Activated CD8-positive, alpha-beta memory T cell treated with anti-CD3 and anti-CD28 coated beads for 1 hour (primary cell): ENCODE data around the gene TMEM178B.

Experiments used
- DNase-seq, 2 donors: peaks; one replicate each; pipeline ENCODE4 v3.0.0-alpha.2; 2020; ENCODE audit warnings: low read depth in 1 of 2; ENCODE audit errors: extremely low read depth in 1 of 2

TMEM178B gene

DNA sequence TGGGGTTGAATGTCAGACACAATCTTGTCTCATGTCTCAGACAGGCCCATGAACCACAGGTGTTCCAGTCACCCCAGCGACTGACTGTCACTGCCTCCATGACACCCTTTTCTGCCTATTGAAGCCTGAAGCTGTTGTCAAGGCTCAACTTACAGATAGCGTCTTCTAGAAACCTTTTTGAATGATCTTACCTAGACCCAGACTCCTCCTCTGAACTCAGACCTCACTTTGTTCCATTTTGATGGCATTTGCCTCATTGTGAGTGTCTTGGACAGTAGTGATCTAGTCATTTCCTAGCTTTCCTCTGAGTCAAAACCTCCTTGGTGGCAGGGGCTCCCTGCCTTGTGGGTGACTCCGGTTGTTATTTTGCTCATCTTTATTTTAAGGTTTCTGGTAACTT lies 379.0 kb downstream of the TMEM178B start:
- DNase-seq, result no peak

DNA sequence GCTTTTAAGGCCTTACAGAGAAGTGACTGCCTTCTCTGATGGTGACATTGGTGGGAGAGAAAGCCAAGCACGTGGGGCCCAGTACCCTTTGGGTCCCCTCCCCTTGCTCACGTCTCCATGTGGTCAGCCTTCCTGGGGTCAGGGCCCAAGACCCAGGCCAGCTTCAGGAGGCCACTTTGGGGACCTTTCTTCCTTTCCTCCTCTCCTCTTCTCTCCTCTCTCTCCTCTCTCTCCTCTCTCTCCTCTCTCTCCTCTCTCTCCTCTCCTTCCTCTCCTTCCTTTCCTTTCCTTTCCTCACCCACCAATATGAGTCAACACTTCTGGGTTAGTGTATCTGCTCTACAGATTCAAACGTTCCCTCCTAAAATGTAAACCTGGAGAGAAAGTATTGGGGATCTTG lies 380.5 kb downstream of the TMEM178B start:
- DNase-seq, result no peak

DNA sequence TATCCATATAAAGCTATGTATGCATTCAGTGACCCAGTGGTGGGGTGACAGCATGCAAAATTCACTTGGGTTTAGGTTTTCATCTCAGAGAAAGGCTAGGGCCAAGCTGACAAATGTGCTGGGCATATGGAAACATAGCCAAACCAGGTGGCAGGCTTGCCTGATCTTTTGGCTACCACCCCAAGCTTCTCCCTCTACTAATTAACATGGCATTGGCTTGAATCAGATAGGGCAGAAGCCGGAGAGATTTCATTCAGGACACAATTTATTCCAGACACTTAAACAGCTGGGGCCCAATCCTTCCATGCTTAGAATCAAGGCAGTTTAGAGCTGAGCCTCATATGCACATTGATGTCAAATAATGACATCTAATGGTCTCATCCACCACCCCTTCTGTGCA lies 381.9 kb downstream of the TMEM178B start:
- DNase-seq, result no peak

DNA sequence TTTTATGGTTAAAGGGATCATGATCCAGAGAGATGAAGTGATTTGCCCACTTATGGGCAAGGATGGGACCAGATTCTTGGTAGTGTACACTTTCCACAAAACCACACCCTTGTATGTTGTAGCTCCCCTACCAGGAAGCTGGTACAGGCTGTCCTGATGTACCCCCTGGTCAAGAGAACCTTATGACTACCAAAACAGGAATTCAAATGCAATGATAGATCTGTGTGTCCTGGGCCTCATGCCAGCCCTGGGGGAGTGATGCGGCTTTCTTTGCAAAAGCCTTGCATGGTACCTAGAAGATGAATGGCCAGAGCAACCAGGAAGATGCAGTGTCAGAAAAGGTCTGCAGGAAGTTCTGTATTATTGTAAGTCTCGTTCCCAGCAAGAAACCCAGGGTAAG lies 382.4 kb downstream of the TMEM178B start:
- no peak for DNase-seq

DNA sequence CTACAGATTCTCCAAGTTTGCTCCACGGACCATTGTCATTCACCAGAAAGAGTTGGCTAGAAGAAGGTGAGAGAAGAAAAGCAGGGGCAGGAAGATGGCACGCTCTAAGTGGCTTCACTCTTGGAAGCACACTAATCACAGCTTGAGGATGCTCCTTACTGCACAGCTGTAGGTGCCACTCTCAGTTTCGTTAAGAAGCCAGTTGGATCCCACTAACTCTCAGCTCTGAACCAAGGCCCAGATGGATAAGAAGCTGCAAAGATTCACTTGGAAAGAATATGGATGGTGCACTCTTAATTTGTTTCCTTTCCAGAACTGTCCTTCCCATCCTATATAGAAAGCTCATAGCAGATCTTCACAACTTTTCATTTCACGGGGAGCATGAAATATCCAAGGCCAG lies 382.8 kb downstream of the TMEM178B start:
- DNase-seq, result no peak

DNA sequence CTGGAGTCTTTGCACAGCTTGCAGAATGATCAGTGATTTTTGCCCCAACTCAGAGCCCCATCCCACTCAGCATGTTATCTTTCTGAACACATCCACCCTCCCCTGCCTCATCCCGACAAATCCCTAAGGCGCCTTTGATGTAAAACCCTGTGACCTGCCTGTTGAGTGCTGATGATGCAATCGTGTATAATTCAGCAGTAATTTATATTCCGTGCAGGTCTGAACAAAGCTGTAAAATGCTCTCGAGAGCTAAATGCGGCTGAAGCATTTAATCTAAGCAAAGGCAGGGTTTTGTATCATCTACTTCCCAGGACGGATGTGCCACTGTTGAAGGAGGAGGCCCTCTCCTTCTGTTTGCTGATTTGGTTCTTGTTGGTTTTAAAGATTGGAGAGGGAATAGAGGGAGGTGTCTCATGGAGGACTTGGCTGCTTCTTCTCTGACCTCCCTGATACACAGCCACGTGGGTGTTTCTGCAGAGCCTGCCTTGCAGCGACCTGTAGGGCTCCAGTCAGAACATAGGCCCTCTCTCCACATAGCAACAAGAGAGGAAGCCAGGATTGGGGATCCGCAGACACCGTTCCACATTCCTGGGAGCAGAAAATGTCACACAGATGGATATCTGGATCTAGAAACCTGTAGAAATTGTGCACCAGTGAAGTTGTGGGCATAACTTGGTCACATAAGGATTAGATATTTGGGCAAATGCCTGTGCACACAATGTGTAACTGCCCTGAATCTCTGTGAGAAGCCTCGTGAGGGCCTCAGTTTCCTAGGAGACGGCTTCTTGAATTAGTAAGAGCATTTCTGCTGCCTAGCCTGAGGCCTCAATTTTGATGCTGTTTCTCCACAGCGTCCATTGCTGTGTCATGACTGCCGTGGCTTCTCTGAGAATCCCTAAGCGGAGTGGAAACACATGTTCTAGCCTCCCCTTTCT lies 387.2 kb downstream of the TMEM178B start:
- no peak for DNase-seq

DNA sequence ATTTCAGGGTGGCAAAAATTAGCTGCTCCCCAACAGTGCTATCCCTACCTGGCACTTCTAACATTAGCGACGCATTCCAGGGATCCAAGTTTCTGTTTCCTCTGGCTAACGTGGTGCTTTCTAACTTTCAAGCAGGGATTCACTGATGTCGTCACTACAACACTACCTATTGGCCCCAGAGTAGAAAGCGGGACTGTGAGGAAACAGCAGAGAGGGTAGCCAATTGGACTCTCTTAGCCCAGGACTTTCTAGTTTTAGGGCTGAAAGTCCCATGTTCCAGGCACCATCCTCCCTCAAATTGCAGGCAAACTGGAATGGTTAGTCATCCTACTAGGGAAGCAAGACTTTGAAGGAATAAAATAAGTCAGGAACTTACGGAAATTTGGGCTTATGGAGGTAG lies 388.1 kb downstream of the TMEM178B start:
- no peak for DNase-seq

DNA sequence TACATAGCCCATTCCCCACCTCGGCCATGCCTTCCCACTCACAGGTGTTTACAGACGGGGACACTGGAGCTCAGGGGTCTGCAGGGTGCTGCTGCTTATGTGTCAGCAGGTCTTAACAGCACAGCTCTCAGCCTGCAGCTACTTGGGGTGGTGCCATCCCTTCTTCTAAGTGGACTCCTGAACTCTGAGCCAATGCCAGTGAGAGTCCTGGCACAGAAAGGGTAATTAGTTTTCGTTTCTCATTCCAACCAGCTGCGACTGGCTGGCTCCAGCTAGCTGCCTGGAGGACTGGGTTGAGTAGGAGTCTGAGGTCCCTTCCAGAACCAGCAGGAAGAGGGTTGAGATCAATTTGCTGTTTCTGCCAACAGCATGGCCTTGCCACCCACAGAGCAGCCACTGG lies 389.1 kb downstream of the TMEM178B start:
- no peak for DNase-seq

DNA sequence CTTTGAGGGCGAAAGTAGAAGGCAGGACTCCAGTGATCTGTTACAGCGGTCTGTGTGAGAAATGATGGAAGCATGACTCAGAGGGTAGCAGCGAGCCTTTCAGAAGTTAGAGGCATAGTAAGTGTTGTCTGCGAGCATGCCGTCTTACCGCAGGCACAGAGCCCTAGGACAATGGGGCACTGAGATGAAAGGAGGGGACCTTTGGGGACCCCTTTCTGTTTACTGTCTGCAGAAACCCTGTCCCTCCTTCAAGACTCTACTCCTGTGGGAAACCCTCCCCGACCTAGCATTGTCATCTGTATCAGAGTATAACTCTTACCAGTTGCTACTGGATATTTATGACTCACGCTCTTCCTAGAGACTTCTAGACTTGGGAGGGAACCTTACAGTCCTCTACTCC lies 390.1 kb downstream of the TMEM178B start:
- DNase-seq, result no peak

DNA sequence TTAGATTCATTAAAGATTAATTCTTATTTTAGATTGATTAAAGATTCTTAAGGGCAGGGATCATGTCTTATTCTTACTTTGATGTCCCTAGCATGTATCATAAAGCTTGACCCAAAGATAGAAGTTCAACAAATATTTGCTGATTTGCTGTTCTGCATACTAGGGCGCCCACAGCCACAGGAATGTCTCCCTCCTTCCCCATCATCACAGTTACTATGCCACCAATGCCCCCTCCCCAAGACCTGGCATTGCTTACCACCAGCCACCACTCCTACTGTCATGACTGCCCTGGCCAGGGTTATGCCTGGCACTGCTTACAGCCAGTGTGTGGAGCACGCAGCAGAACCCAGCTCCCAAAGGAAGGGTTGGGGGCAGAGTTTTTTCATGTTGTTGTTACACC lies 390.7 kb downstream of the TMEM178B start:
- no peak for DNase-seq

DNA sequence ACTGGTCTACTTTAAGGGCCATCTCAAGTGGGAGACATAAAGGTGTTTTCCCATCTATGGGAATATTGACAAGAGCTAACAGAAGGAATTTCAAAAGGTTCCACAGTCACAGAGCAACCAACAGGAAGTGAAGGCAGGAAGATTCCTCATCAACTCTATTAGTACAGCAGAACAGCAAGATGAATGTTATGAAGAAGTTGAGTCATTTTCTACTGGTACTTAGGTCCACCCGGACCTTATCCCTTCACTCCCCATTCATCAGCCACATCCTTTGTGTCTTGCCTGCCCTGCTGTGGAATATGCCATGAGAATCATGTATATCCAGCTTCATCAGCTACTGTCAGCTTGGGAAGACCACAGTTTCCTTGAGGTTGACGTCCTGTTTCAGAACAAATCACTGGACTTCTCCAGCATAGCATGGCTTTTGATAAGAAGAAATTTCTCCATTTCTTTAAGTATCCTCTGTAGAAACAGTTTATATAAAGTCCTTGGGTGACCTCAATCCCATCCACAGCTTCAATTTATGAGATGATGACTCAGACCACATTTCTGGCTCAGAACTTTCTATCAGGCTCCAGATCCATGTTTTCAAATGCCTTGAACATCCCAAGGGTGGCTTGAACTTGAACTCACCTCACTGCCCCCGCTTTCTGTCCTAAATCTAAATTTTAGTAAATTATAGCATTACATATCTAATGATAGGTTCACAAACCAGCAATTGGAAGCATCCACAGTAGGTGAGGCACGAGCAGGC lies 392.5 kb downstream of the TMEM178B start:
- DNase-seq, result no peak

DNA sequence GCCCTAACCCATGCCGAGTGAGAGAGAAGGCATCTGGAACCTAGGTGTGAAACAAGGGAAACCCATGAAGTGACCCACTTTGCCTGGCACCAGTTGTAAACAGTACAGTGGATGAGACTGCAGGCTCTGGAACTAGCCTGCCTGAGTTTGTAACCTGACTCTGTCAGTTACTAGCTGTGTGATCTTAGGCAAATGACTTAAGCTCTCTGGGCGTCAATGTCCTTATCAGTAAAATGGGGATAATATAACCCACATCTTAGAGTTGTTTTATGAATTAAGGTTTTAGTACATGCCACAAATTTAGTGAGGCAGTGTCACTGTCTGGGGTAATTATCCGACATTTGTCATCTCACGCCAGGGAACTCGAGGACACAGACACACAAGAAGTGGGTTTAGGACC lies 394.5 kb downstream of the TMEM178B start:
- no peak for DNase-seq

DNA sequence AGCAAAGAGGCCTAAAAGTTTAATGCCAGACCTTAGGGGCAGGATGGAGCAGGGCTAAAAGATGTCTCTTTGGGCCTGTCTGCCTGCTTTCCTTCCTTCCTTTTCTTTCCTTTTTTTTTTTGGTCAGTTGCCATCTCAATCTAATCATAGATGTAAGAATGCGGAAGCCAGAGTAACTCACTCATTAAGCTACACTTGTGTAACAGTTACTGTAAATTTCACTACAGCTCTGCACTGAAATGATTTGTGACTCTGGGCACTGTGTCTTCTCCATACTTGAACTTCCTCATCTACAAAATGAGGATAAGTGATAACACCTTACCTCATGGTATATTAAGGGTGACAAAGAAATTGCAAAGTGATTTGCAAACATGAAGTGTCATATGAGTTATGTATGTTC lies 401.8 kb downstream of the TMEM178B start:
- no peak for DNase-seq

DNA sequence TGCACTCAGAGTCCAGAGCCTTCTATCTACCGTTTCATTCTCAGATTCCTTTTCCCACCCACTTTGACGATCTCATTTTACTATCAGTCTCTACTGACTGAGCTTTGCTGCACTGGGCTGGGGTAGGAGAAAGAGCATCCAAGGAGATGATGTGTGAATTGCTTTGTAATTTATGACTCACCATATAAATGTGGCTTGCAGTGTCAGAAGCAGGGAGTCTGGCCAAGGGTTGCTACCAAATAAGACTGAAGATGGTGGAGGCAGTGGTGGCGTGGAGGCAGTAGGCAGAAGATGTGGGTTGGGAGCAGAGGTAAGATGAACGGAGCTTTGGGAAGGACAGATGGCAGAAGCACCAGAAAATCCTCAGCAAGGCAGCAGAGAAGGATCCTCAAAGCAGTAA lies 404.0 kb downstream of the TMEM178B start:
- no peak for DNase-seq

DNA sequence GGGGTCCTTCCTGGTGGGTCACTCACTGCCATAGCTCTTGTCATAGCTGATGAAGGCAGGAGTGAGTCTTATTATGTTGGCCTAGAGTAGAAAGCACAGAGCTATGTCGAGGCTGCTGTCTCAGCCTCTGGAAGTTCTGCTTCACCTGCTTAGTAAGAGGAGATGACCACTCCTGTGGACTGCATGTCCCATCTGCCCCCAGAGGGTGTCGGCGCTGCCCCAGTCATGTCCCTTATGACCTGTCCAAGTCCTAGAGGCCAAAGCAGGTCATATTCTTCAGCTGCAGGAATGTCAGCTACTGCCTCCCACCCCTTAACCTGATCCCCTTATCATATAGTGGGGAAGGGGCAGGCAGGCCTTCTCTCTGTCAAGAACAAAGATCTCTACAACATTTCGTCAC lies 405.0 kb downstream of the TMEM178B start:
- no peak for DNase-seq

DNA sequence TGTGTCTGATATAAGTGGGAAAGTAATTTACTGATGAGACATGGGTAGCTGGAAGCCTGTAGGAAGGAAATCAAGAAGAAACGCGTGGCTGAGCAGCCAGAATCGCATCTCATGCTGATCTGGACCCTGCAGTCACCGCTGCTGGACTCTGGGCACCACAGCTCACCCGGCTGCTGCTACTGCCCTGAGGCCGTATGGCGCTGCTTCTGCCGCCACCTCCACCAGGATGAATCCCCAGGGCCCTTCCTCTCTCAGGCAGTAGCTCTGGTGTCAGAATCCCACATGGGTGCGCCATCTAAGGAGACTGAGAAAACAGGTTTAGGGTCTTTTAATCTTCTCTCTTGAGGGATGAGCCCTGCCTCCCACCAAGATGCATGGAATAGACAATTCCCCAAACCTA lies 407.1 kb downstream of the TMEM178B start:
- DNase-seq, result no peak

DNA sequence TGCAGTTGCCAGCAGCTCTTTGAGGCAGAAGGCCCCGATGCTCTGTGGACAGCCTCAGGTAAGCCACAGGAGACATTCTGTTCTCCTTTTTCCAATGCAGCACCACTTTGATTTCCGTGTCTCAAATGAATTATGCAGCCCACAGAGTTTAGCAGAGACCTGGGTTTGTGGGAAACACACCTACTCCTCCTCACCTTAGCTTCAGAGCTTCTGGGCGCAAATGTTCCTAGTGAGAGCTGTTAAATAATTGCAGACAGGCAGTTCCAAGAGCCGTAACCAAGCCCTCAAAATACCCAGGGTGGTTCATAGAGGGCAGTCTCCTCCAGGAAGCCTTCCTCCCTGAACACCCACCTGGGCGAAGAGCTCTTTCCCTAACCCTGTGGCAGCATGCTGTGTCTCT lies 408.1 kb downstream of the TMEM178B start:
- DNase-seq, result no peak

DNA sequence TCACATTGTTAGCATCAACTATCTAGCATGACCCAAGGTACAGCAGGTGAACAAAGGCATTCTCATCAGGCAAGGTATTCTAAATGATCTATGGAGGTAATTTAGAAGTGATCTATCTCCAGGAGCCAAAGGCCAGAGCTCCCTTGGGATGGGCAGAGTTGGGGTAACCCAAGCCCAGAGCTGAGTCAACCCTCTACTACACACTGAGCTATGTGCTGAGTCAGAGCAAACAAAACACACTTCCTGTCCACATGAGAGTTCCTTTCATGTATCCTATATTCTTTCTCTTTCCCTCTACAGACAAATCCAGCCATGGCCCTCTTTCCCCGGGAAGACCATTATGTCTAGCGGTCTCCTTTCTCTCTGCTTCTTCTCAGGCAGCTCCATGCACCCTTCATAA lies 409.2 kb downstream of the TMEM178B start:
- no peak for DNase-seq

DNA sequence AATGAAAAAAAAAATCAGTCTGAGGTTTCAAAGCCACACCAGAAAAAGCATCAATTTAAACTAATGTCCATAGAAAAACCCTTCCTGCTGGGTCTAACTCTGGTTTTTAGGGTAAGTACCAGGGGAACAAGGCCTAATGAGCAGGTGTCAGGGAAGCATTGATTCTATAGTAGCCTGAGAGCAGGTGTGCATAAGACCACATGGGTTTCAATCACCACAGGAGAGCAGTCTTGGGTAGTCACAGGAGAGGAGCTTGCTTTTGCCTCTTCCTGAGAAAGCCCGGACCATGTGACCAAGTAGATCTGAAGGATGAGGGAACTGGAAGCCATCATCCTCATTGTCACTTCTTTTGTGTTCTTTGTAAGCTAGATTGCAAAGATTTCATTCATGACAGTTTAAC lies 411.0 kb downstream of the TMEM178B start:
- no peak for DNase-seq

DNA sequence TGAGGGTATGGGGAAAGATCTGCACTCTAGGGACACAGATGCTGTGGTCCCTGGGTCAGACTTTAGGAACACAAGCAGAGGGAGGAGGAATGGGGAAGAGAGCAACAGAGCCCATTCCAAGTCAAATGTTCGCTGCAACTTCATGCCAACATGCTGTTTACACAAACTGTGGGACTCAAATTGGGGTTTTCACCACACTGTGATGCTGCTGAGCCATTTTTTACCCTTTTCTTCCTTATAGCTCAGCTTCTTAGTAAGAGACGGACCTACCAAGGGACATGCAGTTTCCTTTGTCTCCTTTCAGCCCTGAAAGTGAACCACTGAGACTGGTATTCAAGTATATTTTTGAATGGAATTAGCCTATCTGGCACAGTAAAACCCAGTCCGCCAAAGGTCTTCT lies 413.1 kb downstream of the TMEM178B start:
- DNase-seq, result no peak

DNA sequence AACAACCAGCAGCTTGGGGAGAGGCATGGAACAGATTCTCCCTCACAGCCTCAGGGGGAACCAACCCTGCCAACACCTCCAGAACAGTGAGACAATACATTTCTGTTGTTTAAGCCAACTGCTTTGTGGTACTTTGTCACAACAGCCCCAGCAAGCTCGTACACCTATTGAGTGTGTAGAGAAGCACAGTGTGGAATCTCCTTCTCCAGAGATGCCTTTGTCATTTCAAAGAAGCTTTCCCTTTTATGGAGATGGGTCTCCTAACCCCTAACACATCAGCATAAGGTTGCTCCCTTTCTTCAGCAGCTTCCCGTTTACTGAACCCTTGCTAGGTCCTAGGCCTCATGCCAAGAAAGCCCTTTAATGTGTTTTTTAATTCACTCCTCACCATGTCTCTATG lies 416.6 kb downstream of the TMEM178B start:
- DNase-seq, result no peak

DNA sequence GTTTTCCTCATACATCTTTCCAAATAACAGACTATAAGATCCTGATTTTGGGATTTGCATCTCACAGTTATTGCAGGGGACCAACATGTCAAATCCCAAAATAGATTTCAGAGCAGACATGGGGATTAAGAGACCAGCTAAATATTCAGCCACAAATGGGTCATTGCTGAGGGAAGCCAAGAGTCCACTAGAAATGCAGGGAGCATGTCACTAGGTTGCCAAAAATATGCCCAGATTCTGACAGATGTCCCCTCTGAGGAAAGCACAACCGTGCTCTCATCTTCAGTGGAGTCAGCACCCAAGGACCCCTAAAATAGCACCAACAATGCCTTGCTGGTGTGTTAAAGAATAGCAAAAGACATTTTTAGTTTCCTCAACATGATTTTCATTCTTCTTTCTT lies 421.2 kb downstream of the TMEM178B start:
- DNase-seq, result no peak
